ENCODE measurements around the gene NEBL.

DNA sequence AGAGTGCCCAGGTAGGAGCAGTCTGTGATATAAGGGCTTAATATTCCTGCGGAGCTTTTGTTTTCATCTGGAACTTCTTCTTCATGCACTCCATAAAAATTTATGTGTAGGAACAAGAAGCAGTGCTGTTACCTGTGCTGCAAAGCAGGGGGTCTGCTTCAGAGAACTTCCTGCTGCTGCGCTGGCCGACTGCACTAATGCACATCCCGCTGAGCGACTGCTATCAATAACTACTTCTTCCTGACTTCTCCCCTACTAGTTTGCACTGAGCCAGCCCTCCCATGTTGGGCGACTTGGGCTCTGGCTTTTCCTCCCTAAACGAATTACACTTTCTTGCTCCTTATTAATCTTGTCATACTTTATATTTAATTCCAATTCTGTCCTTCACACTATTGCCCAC is 150.3 kb downstream of the NEBL start:
- TF ChIP-seq CTCF (IDR thresholded peaks at IDR 0.05) (no peak), POLR2A (IDR thresholded peaks at IDR 0.05) (no peak)
